D721Med (cell line): Measurements from ENCODE around the gene MED25.

Experiments used
- DNase-seq: peaks from one replicate; pipeline ENCODE4 v3.0.0; 2011; ENCODE audit warnings: low spot score; ENCODE audit not compliant: insufficient read length
- FAIRE-seq: peaks from 2 replicates; lab custom pipeline; 2011; peaks lifted over from hg19 to GRCh38; lab: Jason Lieb, UNC
- CTCF ChIP-seq: IDR thresholded peaks from 2 replicates; pipeline ENCODE4 v1.5.1; 2012; ENCODE audit warnings: mild to moderate bottlenecking, control low read depth; ENCODE audit not compliant: insufficient read depth; ENCODE audit errors: missing control alignments

The MED25 gene

GRCh38 chr19:49853852-49854377, 35.8 kb downstream of the MED25 start:
- DNase-seq (peak; percentile 1), FAIRE-seq (no peak)
- no peak for TF ChIP-seq CTCF

- FAIRE-seq = no peak
- DNase-seq = no peak
- no peak for TF ChIP-seq CTCF
These were observed 36.5 kb downstream of the MED25 start for GRCh38 chr19:49854378-49855263.

DNA sequence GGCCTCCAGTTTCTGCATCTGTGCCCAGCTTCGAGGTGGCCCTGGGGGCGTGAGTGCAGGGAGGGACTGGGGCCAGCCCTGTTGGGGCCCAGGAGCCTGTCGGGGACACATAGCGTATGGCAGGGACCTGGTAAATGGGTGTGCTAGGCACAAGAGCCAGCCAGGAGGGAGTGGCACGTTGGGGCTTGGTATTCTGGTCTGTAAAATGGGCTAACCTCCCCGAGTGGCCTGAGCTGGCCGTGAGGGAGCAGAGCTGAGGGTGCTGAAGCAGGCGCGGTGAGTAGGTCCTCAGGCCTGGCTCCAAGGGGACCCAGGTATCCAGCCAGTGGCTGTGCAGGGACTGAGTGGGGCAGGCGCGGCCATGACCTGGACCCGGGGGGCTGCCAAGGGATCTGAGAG, 37.2 kb downstream of the MED25 start:
- FAIRE-seq = no peak
- DNase-seq = no peak
- TF ChIP-seq CTCF = no peak

- no peak for TF ChIP-seq CTCF
- DNase-seq (peak; percentile 17), FAIRE-seq (no peak)
These were observed 37.8 kb downstream of the MED25 start for GRCh38 chr19:49855676-49856573.

- peak; percentile 7 for DNase-seq
- no peak for FAIRE-seq
These were observed 38.5 kb downstream of the MED25 start for GRCh38 chr19:49856574-49857021.

More at GRCh38 chr19:49856574-49857021, 38.5 kb downstream of the MED25 start:
- no peak for TF ChIP-seq CTCF
